GM18873 (cell line): ENCODE results near the gene PCDH18.
"Not testable (repeated sequence)": the region's sequence is repeated elsewhere in the genome, so short reads cannot be mapped to it uniquely, and the experiment has no call there.

Experiments
- ATAC-seq: cut with Tn5 transposase; IDR thresholded peaks from one replicate; pipeline ENCODE4 v1.9.1; 2021; ENCODE audit warnings: mild to moderate bottlenecking, moderate library complexity, moderate number of reproducible peaks; ENCODE audit not compliant: unreplicated experiment, low FRiP score

Gene PCDH18

GRCh38 chr4:137531986-137532868, at the start of gene PCDH18:
Gene PCDH18, minus strand, starts transcription at chr4:137532494. Its CDS starts 406 bp downstream, at chr4:137532088.
- ATAC-seq: peak; percentile 56

- ATAC-seq: no peak
These were observed 44.2 kb upstream of the PCDH18 start for GRCh38 chr4:137576446-137576845.

GRCh38 chr4:137572647-137573046, 40.4 kb upstream of the PCDH18 start:
- ATAC-seq: no peak

- ATAC-seq: no peak
These were observed 39.9 kb upstream of the PCDH18 start for GRCh38 chr4:137572163-137572562.

- no peak for ATAC-seq
These were observed 27.5 kb upstream of the PCDH18 start for GRCh38 chr4:137559801-137560200.

GRCh38 chr4:137558951-137559350, 26.7 kb upstream of the PCDH18 start:
- ATAC-seq: no peak

- ATAC-seq: no peak
These were observed 13.2 kb upstream of the PCDH18 start for GRCh38 chr4:137545461-137545861.

GRCh38 chr4:137543648-137544047, 11.4 kb upstream of the PCDH18 start:
- no peak for ATAC-seq

- no peak for ATAC-seq
These were observed 10.9 kb upstream of the PCDH18 start for GRCh38 chr4:137543198-137543597.

- ATAC-seq: no peak
These were observed 9.8 kb upstream of the PCDH18 start for GRCh38 chr4:137541876-137542646.

GRCh38 chr4:137541181-137541580, 8.9 kb upstream of the PCDH18 start:
- no peak for ATAC-seq

GRCh38 chr4:137540356-137540755, 8.1 kb upstream of the PCDH18 start:
- no peak for ATAC-seq

- no peak for ATAC-seq
These were observed 6.2 kb upstream of the PCDH18 start for GRCh38 chr4:137538526-137538925.

GRCh38 chr4:137537807-137538206, 5.5 kb upstream of the PCDH18 start:
- not testable (repeated sequence) for ATAC-seq

GRCh38 chr4:137536789-137537561, 4.7 kb upstream of the PCDH18 start:
- no peak for ATAC-seq

GRCh38 chr4:137535718-137536117, 3.4 kb upstream of the PCDH18 start:
- ATAC-seq: no peak

GRCh38 chr4:137534516-137534915, 2.2 kb upstream of the PCDH18 start:
- ATAC-seq: no peak

GRCh38 chr4:137533855-137534254, 1.6 kb upstream of the PCDH18 start:
- no peak for ATAC-seq

- ATAC-seq: no peak
These were observed 559 bp upstream of the PCDH18 start for GRCh38 chr4:137532869-137533236.

GRCh38 chr4:137531168-137531985, 917 bp downstream of the PCDH18 start:
- no peak for ATAC-seq
